OCI-LY1 (cell line): ENCODE measurements around the gene TTR.

Experiments
- H2AFZ ChIP-seq: fragments of 200-600 bp; sonication (generic), shearing (Covaris generic); 2 replicates; pipeline ENCODE4 v1.6.0; 2014; ENCODE audit warnings: antibody characterized with exemption, mild to moderate bottlenecking, low read length
- H3F3A ChIP-seq: fragments of 200-600 bp; sonication (generic), shearing (Covaris generic); 2 replicates; pipeline ENCODE4 v1.6.0; 2014; ENCODE audit warnings: mild to moderate bottlenecking, antibody characterized with exemption, low read length, moderate library complexity; ENCODE audit not compliant: insufficient read depth
- H3K27ac ChIP-seq: fragments of 200-600 bp; sonication (generic); 2 replicates; pipeline ENCODE4 v1.5.1; 2014; ENCODE audit warnings: low read length, mixed run types, mild to moderate bottlenecking, low read depth; ENCODE audit not compliant: poor library complexity, severe bottlenecking
- H3K27me3 ChIP-seq: fragments of 200-600 bp; sonication (generic); 2 replicates; pipeline ENCODE4 v1.6.0; 2014; ENCODE audit warnings: antibody characterized with exemption, mild to moderate bottlenecking, low read length, moderate library complexity; ENCODE audit not compliant: insufficient read depth
- H3K36me3 ChIP-seq: fragments of 200-600 bp; sonication (generic); 2 replicates; pipeline ENCODE4 v1.6.1; 2014; ENCODE audit warnings: mild to moderate bottlenecking, antibody characterized with exemption, low read length, moderate library complexity, mixed read lengths; ENCODE audit not compliant: insufficient read depth
- H3K4me1 ChIP-seq: fragments of 200-600 bp; sonication (generic); 2 replicates; pipeline ENCODE4 v1.5.1; 2014; ENCODE audit warnings: mild to moderate bottlenecking, low read length, moderate library complexity; ENCODE audit not compliant: insufficient read depth, severe bottlenecking
- H3K4me2 ChIP-seq: fragments of 200-600 bp; sonication (generic), shearing (Covaris generic); 2 replicates; pipeline ENCODE4 v1.6.1; 2014; ENCODE audit warnings: low read length
- H3K4me3 ChIP-seq: fragments of 200-600 bp; sonication (generic); 2 replicates; pipeline ENCODE4 v1.5.1; 2014; ENCODE audit warnings: low read length, low read depth, mild to moderate bottlenecking, mixed read lengths; ENCODE audit not compliant: poor library complexity, severe bottlenecking
- H3K79me2 ChIP-seq: fragments of 200-600 bp; shearing (Covaris generic); 2 replicates; pipeline ENCODE4 v1.6.1; 2016; ENCODE audit warnings: mixed run types, low read length, mixed read lengths; ENCODE audit not compliant: insufficient read depth
- H3K9ac ChIP-seq: fragments of 200-600 bp; sonication (generic), shearing (Covaris generic); 2 replicates; pipeline ENCODE4 v1.6.1; 2014; ENCODE audit warnings: mild to moderate bottlenecking, low read length, mixed read lengths
- H3K9me2 ChIP-seq: fragments of 200-600 bp; sonication (generic), shearing (Covaris generic); 2 replicates; pipeline ENCODE4 v1.6.1; 2014; ENCODE audit warnings: low read depth, mild to moderate bottlenecking, low read length, mixed read lengths
- H3K9me3 ChIP-seq: fragments of 200-600 bp; shearing (Covaris generic); 2 replicates; pipeline ENCODE4 v1.6.1; 2014; ENCODE audit warnings: low read length, mixed read lengths
- H4K20me1 ChIP-seq: fragments of 200-600 bp; sonication (generic), shearing (Covaris generic); 2 replicates; pipeline ENCODE4 v1.6.0; 2016; ENCODE audit warnings: mild to moderate bottlenecking, low read length; ENCODE audit not compliant: insufficient read depth
- CTCF ChIP-seq: fragments of 200-600 bp; sonication (generic), shearing (Covaris generic); IDR thresholded peaks from 2 replicates; pipeline ENCODE4 v1.5.1; 2017; ENCODE audit warnings: mild to moderate bottlenecking, antibody characterized with exemption, low read length, moderate library complexity, mixed read lengths
- EZH2 ChIP-seq: fragments of 200-600 bp; sonication (generic), shearing (Covaris generic); IDR thresholded peaks from 2 replicates; pipeline ENCODE4 v1.8.0; 2017; ENCODE audit warnings: borderline replicate concordance, mixed run types, mild to moderate bottlenecking, antibody characterized with exemption, low read length, moderate library complexity, mixed read lengths

TTR gene

GRCh38 chr18:31572368-31572767 lies 19.3 kb upstream of the TTR start:
- TF ChIP-seq EZH2 (no peak), CTCF (no peak)
- H3K4me1 ChIP-seq, result no peaks in the 10 kb centered on the region
- H3K27me3 ChIP-seq, result no peaks in the 10 kb centered on the region
- no peaks in the 10 kb centered on the region for H3K9me3 ChIP-seq
- H3K27ac ChIP-seq, result no peak overlapping the region
- no peak overlapping the region for H3K9ac ChIP-seq
- no peaks in the 10 kb centered on the region for H3F3A ChIP-seq
- no peaks in the 10 kb centered on the region for H4K20me1 ChIP-seq
- no peak overlapping the region for H3K4me2 ChIP-seq
- H3K4me3 ChIP-seq, result no peak overlapping the region
- H2AFZ ChIP-seq, result no peak overlapping the region
- H3K9me2 ChIP-seq, result no peaks in the 10 kb centered on the region
- no peaks in the 10 kb centered on the region for H3K36me3 ChIP-seq
- no peaks in the 10 kb centered on the region for H3K79me2 ChIP-seq

DNA sequence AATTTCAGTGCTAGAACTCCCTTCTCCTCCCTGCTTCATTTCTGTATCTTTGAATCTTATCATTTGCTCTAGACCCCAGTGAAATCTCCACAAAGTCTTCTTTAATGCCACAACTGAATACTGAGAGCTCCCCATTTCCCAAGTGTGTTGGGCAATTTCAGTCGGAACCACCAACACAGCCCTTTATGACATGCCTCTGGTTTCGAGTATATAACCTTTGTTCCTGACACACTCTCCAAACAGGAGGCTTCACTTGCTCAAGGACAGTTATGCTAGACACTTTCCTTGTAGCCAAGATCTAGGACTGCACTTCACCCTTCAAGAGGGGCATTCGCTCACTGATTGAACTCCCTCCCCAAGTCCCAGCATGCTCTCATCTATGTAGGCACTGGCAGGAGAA lies 18.6 kb upstream of the TTR start:
- Histone ChIP-seq H3F3A (no peaks in the 10 kb centered on the region), H3K79me2 (no peaks in the 10 kb centered on the region), H3K4me1 (no peaks in the 10 kb centered on the region), H2AFZ (no peak overlapping the region), H3K36me3 (no peaks in the 10 kb centered on the region), H3K4me2 (no peak overlapping the region), H3K4me3 (no peak overlapping the region), H3K27me3 (no peaks in the 10 kb centered on the region), H3K27ac (no peak overlapping the region), H3K9me3 (no peaks in the 10 kb centered on the region), H3K9me2 (no peaks in the 10 kb centered on the region), H3K9ac (no peak overlapping the region), H4K20me1 (no peaks in the 10 kb centered on the region)
- TF ChIP-seq EZH2 (no peak), CTCF (no peak)

GRCh38 chr18:31574359-31574758 lies 17.3 kb upstream of the TTR start:
- no peaks in the 10 kb centered on the region for H3K9me3 ChIP-seq
- TF ChIP-seq CTCF (no peak), EZH2 (no peak)
- no peaks in the 10 kb centered on the region for H4K20me1 ChIP-seq
- no peaks in the 10 kb centered on the region for H3F3A ChIP-seq
- H3K27ac ChIP-seq, result no peak overlapping the region
- no peaks in the 10 kb centered on the region for H3K79me2 ChIP-seq
- H2AFZ ChIP-seq, result no peak overlapping the region
- no peaks in the 10 kb centered on the region for H3K9me2 ChIP-seq
- H3K27me3 ChIP-seq, result no peaks in the 10 kb centered on the region
- no peaks in the 10 kb centered on the region for H3K4me1 ChIP-seq
- no peak overlapping the region for H3K9ac ChIP-seq
- H3K4me2 ChIP-seq, result no peak overlapping the region
- H3K4me3 ChIP-seq, result no peak overlapping the region
- no peaks in the 10 kb centered on the region for H3K36me3 ChIP-seq
